HEK293 (cell line): Measurements from ENCODE around the gene LRP1.

Experiments used
- BCL11A ChIP-seq: fragments of 450-650 bp; formaldehyde crosslinking; IDR thresholded peaks from 2 replicates; pipeline ENCODE4 v1.5.1; 2016; ENCODE audit warnings: low read depth, missing biosample characterization, missing genetic modification characterization
- KLF1 ChIP-seq: fragments of 450-650 bp; formaldehyde crosslinking; IDR thresholded peaks from 2 replicates; pipeline ENCODE4 v1.5.1; 2016; ENCODE audit warnings: missing biosample characterization, missing genetic modification characterization
- KLF7 ChIP-seq: fragments of 450-650 bp; formaldehyde crosslinking; IDR thresholded peaks from 2 replicates; pipeline ENCODE4 v1.5.1; 2016; ENCODE audit warnings: missing biosample characterization, missing genetic modification characterization, borderline replicate concordance
- SP2 ChIP-seq: fragments of 450-650 bp; formaldehyde crosslinking; IDR thresholded peaks from 2 replicates; pipeline ENCODE4 v1.5.1; 2016; ENCODE audit warnings: missing biosample characterization, missing genetic modification characterization
- SP3 ChIP-seq: fragments of 450-650 bp; formaldehyde crosslinking; IDR thresholded peaks from 2 replicates; pipeline ENCODE4 v1.5.1; 2016; ENCODE audit warnings: missing biosample characterization, missing genetic modification characterization
- TRIM28 ChIP-seq: IDR thresholded peaks from 2 replicates; pipeline ENCODE4 v1.6.1; 2011; ENCODE audit warnings: low read length, control low read depth, borderline replicate concordance
- ZBTB20 ChIP-seq: fragments of 450-650 bp; formaldehyde crosslinking; IDR thresholded peaks from 2 replicates; pipeline ENCODE4 v1.5.1; 2016; ENCODE audit warnings: missing biosample characterization, missing genetic modification characterization
- ZBTB8A ChIP-seq: fragments of 450-650 bp; formaldehyde crosslinking; IDR thresholded peaks from 2 replicates; pipeline ENCODE4 v1.5.1; 2016; ENCODE audit warnings: missing biosample characterization, missing genetic modification characterization
- ZFHX2 ChIP-seq: fragments of 450-650 bp; formaldehyde crosslinking; conservative IDR thresholded peaks from 2 replicates; pipeline ENCODE4 v1.5.1; 2016; ENCODE audit warnings: missing biosample characterization, missing genetic modification characterization
- ZIC2 ChIP-seq: fragments of 450-650 bp; formaldehyde crosslinking; IDR thresholded peaks from 2 replicates; pipeline ENCODE4 v1.5.1; 2016; ENCODE audit warnings: missing biosample characterization, missing genetic modification characterization
- ZNF10 ChIP-seq: fragments of 450-650 bp; formaldehyde crosslinking; IDR thresholded peaks from 2 replicates; pipeline ENCODE4 v1.5.1; 2017; ENCODE audit warnings: missing biosample characterization, missing genetic modification characterization
- ZNF335 ChIP-seq: fragments of 450-650 bp; formaldehyde crosslinking; conservative IDR thresholded peaks from 2 replicates; pipeline ENCODE4 v1.5.1; 2016; ENCODE audit warnings: missing biosample characterization, missing genetic modification characterization
- ZNF394 ChIP-seq: fragments of 450-650 bp; formaldehyde crosslinking; IDR thresholded peaks from 2 replicates; pipeline ENCODE4 v1.5.1; 2016; ENCODE audit warnings: missing biosample characterization, missing genetic modification characterization, mild to moderate bottlenecking, moderate library complexity, borderline replicate concordance
- ZNF521 ChIP-seq: fragments of 450-650 bp; formaldehyde crosslinking; IDR thresholded peaks from 2 replicates; pipeline ENCODE4 v1.5.1; 2017; ENCODE audit warnings: missing biosample characterization, mild to moderate bottlenecking, missing genetic modification characterization
- ZXDB ChIP-seq: fragments of 450-650 bp; formaldehyde crosslinking; IDR thresholded peaks from 2 replicates; pipeline ENCODE4 v1.5.1; 2016; ENCODE audit warnings: missing biosample characterization, missing genetic modification characterization
- TF ChIP-seq, protein P1 (sequence below): fragments of 450-650 bp; formaldehyde crosslinking; IDR thresholded peaks from 2 replicates; pipeline ENCODE4 v1.5.1; 2016; ENCODE audit warnings: missing biosample characterization, missing genetic modification characterization
- TF ChIP-seq, protein P2 (sequence below): fragments of 450-650 bp; formaldehyde crosslinking; conservative IDR thresholded peaks from 2 replicates; pipeline ENCODE4 v1.5.1; 2016; ENCODE audit warnings: low read depth, missing biosample characterization, missing genetic modification characterization
- TF ChIP-seq, protein P3 (sequence below): fragments of 450-650 bp; formaldehyde crosslinking; IDR thresholded peaks from 2 replicates; pipeline ENCODE4 v1.5.1; 2016; ENCODE audit warnings: missing biosample characterization, missing genetic modification characterization
- TF ChIP-seq, protein P4 (sequence below): fragments of 450-650 bp; formaldehyde crosslinking; IDR thresholded peaks from 2 replicates; pipeline ENCODE4 v1.5.1; 2016; ENCODE audit warnings: missing biosample characterization, missing genetic modification characterization

The LRP1 gene

DNA sequence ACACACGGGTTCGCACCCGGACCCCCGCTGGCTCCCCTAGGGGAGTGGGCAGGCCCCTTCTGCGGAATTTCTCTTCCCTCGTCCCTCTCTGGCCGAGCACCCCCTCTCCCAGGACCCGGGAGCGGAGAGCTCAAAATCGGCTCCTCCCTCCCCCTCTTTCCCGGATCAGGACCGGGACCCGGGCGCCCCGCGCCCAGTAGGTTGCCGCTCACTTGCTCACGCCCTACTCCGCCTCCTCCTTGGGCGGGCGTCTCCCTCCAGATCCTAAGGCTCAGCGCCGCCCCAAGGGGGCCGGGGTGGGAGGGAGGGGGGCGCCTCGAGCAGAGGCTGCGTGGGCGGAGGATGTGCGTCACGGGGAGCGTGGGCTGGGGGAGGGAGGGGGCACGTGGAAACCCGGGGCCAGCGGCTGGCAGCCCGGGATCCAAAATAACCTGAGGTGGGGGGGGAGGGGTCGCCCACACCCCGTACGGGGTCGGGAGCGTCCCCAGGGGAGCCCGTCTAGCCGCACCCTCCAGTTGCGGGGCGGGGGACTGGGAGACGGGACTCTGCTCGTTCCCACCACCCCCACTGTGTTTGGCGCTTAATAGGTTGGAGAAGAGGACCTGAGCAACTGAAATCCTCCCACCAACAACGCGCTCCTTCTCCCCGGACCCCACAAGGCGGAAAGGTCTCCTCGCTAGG lies 41.1 kb upstream of the LRP1 start (continued):
- peak; percentile 51; the same call in 1 of the 2 replicates for TF ChIP-seq BCL11A (tag by site-specific recombination)
- peak; percentile 89 for TF ChIP-seq ZBTB20 (tag by site-specific recombination)
- peak; percentile 94 for TF ChIP-seq ZBTB8A (tag by site-specific recombination)
- no peak for TF ChIP-seq TRIM28
- peak; percentile 70 for TF ChIP-seq ZFHX2 (tag by site-specific recombination)
- TF ChIP-seq, protein P1, sequence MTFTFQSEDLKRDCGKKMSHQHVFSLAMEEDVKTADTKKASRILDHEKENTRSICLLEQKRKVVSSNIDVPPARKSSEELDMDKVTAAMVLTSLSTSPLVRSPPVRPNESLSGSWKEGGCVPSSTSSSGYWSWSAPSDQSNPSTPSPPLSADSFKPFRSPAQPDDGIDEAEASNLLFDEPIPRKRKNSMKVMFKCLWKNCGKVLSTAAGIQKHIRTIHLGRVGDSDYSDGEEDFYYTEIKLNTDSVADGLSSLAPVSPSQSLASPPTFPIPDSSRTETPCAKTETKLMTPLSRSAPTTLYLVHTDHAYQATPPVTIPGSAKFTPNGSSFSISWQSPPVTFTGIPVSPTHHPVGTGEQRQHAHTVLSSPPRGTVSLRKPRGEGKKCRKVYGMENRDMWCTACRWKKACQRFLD (tag by site-specific recombination) = no peak
- peak; percentile 80 for TF ChIP-seq SP2 (tag by site-specific recombination)
- TF ChIP-seq, protein P2, sequence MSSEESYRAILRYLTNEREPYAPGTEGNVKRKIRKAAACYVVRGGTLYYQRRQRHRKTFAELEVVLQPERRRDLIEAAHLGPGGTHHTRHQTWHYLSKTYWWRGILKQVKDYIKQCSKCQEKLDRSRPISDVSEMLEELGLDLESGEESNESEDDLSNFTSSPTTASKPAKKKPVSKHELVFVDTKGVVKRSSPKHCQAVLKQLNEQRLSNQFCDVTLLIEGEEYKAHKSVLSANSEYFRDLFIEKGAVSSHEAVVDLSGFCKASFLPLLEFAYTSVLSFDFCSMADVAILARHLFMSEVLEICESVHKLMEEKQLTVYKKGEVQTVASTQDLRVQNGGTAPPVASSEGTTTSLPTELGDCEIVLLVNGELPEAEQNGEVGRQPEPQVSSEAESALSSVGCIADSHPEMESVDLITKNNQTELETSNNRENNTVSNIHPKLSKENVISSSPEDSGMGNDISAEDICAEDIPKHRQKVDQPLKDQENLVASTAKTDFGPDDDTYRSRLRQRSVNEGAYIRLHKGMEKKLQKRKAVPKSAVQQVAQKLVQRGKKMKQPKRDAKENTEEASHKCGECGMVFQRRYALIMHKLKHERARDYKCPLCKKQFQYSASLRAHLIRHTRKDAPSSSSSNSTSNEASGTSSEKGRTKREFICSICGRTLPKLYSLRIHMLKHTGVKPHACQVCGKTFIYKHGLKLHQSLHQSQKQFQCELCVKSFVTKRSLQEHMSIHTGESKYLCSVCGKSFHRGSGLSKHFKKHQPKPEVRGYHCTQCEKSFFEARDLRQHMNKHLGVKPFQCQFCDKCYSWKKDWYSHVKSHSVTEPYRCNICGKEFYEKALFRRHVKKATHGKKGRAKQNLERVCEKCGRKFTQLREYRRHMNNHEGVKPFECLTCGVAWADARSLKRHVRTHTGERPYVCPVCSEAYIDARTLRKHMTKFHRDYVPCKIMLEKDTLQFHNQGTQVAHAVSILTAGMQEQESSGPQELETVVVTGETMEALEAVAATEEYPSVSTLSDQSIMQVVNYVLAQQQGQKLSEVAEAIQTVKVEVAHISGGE (tag by site-specific recombination) = no peak
- peak; percentile 16; the same call in 1 of the 2 replicates for TF ChIP-seq ZNF335 (tag by site-specific recombination)
- TF ChIP-seq, protein P3, sequence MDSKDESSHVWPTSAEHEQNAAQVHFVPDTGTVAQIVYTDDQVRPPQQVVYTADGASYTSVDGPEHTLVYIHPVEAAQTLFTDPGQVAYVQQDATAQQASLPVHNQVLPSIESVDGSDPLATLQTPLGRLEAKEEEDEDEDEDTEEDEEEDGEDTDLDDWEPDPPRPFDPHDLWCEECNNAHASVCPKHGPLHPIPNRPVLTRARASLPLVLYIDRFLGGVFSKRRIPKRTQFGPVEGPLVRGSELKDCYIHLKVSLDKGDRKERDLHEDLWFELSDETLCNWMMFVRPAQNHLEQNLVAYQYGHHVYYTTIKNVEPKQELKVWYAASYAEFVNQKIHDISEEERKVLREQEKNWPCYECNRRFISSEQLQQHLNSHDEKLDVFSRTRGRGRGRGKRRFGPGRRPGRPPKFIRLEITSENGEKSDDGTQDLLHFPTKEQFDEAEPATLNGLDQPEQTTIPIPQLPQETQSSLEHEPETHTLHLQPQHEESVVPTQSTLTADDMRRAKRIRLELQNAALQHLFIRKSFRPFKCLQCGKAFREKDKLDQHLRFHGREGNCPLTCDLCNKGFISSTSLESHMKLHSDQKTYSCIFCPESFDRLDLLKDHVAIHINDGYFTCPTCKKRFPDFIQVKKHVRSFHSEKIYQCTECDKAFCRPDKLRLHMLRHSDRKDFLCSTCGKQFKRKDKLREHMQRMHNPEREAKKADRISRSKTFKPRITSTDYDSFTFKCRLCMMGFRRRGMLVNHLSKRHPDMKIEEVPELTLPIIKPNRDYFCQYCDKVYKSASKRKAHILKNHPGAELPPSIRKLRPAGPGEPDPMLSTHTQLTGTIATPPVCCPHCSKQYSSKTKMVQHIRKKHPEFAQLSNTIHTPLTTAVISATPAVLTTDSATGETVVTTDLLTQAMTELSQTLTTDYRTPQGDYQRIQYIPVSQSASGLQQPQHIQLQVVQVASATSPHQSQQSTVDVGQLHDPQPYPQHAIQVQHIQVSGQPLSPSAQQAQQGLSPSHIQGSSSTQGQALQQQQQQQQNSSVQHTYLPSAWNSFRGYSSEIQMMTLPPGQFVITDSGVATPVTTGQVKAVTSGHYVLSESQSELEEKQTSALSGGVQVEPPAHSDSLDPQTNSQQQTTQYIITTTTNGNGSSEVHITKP = 0 out of 2 replicates have a peak, but pooled peaks have one; percentile 36
- peak; percentile 76 for TF ChIP-seq KLF1 (tag by site-specific recombination)
- TF ChIP-seq ZXDB (tag by site-specific recombination) = 0 out of 2 replicates have a peak, but pooled peaks have one; percentile 8
- peak; percentile 68; the same call in 1 of the 2 replicates for TF ChIP-seq ZNF10 (tag by site-specific recombination)
- no peak for TF ChIP-seq ZNF521 (tag by site-specific recombination)
- peak; percentile 60 for TF ChIP-seq ZIC2
- 0 out of 2 replicates have a peak, but pooled peaks have one; percentile 11 for TF ChIP-seq KLF7 (tag by site-specific recombination)
- peak; percentile 42 for TF ChIP-seq SP3 (tag by site-specific recombination)
- TF ChIP-seq, protein P4, sequence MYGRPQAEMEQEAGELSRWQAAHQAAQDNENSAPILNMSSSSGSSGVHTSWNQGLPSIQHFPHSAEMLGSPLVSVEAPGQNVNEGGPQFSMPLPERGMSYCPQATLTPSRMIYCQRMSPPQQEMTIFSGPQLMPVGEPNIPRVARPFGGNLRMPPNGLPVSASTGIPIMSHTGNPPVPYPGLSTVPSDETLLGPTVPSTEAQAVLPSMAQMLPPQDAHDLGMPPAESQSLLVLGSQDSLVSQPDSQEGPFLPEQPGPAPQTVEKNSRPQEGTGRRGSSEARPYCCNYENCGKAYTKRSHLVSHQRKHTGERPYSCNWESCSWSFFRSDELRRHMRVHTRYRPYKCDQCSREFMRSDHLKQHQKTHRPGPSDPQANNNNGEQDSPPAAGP (tag by site-specific recombination) = 0 out of 2 replicates have a peak, but pooled peaks have one; percentile 13
- TF ChIP-seq ZNF394 (tag by site-specific recombination) = 0 out of 2 replicates have a peak, but pooled peaks have one; percentile 12
